NCI-H2196 (cell line): ENCODE measurements around the gene GSTT2B.
"Not testable (repeated sequence)": the region's sequence is repeated elsewhere in the genome, so short reads cannot be mapped to it uniquely, and the experiment has no call there.

Source experiments
- DNase-seq: peaks from one replicate; lab custom pipeline; 2025; ENCODE audit not compliant: unreplicated experiment; lab: John Stamatoyannopoulos, UW

Gene GSTT2B

DNA sequence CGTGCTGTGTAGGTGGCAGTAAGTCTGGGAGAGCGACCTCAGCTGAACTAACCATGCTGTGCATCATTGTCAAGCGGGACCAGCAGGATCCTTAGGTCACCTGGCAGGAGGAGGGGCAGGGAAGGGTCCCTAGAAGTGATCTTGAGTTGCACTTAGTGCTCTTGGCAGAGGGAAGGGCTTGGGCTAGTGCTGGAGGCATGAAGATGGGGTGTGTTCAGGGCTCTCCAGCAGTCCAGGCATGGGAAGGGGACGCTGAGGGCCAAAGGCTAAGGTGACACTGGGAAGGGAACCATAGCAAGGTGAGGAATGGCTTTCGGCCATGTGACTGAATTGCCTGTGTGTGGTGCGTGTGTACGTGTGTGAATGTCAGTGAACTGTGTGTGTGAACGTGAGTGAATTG is 25.1 kb upstream of the GSTT2B start:
- not testable (repeated sequence) for DNase-seq

- DNase-seq, result no peak
Measured at GRCh38 chr22:23984430-23984829, 23.4 kb upstream of the GSTT2B start.

DNA sequence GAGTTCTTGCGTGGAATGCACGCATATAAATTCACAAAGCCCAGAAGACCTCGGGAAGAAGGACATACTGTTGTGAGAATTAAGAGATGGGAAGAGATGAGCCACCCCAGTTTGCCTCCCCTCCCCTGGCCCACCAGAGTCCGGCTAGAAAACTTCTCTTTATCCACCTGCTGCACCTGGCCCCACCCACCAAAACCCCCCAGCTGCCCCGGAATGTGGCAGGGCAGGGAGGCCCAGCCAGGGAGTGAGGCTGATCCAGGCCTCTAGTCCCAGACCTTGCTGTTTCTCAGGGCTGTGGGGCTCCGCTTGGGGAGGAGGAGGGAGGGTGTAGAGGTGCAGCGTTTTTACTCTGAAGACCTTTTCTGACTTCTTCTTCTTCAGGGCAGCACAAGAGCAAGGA is 19.6 kb upstream of the GSTT2B start:
- not testable (repeated sequence) for DNase-seq

GRCh38 chr22:23979557-23980240 is 18.7 kb upstream of the GSTT2B start, which contains the start of gene GSTT2:
Gene GSTT2, plus strand, starts transcription at chr22:23980134.
- DNase-seq, result not testable (repeated sequence)

GRCh38 chr22:23977304-23977703 is 16.3 kb upstream of the GSTT2B start:
- not testable (repeated sequence) for DNase-seq

GRCh38 chr22:23974836-23975352 is 13.9 kb upstream of the GSTT2B start:
- not testable (repeated sequence) for DNase-seq

GRCh38 chr22:23974345-23974744 is 13.3 kb upstream of the GSTT2B start, which contains the start of gene DDT:
Gene DDT, minus strand, starts transcription at chr22:23974441. Its CDS starts 27 bp downstream, at chr22:23974414.
- DNase-seq, result not testable (repeated sequence)

DNA sequence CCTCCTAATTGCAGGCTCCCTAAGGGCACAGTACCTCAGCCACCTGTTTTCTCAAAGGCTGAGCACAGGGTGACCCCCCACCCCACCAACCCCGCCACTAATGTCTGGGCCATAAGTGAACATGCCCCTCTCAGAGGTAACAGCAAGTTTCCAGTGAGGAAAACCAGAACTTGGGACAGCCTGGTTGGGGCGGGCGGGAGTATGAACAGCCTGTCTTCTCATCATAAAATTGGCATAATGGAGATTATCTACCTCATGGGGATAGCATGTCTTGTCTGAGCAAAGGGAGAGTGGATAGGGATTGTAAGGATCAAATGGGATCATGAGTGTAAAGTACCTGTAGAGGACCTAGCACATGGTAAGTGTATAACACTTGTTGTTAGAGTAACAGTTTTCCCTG is 10.9 kb upstream of the GSTT2B start:
- DNase-seq, result not testable (repeated sequence)

- no peak for DNase-seq
Measured at GRCh38 chr22:23970816-23971486, 10.0 kb upstream of the GSTT2B start.

DNA sequence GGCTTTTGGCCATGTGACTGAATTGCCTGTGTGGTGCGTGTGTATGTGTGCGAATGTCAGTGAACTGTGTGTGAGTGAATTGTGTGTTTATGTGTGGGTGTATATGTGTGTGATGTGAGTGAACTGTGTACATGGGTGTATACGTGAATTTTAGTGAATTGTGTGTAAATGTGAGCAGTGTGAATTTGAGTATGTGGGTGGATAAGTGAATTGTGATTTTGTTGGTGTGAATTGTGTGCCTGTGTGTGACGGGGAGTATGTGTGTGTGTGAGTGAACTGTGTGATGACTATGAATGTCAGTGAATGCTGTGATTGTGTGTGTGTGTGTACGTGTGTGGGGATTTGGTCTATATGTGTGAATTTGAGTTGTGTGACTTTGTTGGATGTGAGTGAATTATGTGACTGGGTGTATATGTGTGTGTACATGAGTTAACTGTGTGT is 9.2 kb upstream of the GSTT2B start:
- DNase-seq, result no peak

DNA sequence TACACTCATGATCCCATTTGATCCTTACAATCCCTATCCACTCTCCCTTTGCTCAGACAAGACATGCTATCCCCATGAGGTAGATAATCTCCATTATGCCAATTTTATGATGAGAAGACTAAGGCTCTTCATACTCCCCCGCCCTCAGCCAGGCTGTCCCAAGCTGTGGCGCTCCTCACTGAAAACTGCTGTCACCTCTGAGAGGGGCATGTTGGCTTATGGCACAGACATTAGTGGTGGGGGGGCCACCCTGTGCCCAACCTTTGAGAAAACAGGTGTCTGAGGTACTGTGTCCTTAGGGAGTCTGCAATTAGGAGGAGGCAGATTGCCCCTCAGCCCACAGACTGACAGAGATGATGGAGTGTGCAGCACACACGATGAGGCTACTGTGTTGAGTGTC is 8.1 kb upstream of the GSTT2B start:
- DNase-seq, result no peak

GRCh38 chr22:23966568-23966967 is 5.6 kb upstream of the GSTT2B start, which contains the start of gene DDTL:
Gene DDTL, plus strand, starts transcription at chr22:23966888. Its CDS starts 27 bp downstream, at chr22:23966915.
- DNase-seq, result not testable (repeated sequence)

DNA sequence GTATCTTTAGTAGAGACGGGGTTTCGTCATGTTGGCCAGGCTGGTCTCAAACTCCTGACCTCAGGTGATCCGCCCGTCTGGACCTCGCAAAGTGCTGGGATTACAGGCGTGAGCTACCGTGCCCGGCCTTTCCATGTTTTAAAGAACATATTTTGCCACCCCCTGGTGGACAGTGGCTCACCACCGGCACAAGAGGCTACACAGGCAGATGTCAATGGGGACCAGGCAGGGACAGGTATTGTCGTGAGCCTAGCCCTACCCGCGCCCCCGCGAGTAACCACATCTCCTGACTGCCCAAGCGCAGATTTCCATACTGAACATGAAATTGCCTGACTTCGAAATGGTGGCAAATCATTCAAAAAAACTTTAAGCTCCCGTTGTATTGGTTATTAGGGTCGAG is 5.1 kb upstream of the GSTT2B start:
- not testable (repeated sequence) for DNase-seq

- DNase-seq, result peak; percentile 45
Measured at GRCh38 chr22:23956301-23956900, 4.6 kb downstream of the GSTT2B start.

DNA sequence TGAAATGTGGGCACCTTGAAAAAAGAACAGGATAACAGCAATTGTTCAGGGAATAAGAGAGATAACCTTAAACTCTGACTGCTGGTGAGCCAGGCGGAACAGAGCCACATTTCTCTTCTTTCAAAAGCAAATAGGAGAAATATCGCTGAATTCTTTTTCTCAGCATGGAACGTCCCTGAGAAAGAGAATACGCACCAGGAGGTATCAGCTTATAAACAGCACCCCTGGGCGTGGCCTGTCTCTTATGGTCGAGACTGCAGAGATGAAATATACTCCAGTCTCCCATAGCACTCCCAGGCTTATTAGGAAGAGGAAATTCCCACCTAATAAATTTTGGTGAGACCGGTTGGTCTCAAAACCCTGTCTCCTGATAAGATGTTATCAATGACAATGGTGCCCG is 5.1 kb downstream of the GSTT2B start:
- DNase-seq, result not testable (repeated sequence)

DNA sequence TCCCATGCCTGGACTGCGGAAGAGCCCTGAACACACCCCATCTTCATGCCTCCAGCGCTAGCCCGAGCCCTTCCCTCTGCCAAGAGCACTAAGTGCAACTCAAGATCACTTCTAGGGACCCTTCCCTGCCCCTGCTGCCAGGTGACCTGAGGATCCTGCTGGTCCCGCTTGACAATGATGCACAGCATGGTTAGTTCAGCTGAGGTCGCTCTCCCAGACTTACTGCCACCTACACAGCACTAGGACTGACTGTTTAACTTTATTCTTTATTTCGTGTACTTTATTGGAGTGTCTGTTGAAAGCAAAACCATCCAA is 6.0 kb downstream of the GSTT2B start:
- not testable (repeated sequence) for DNase-seq

- DNase-seq, result not testable (repeated sequence)
Measured at GRCh38 chr22:23954193-23954990, 6.6 kb downstream of the GSTT2B start.

DNA sequence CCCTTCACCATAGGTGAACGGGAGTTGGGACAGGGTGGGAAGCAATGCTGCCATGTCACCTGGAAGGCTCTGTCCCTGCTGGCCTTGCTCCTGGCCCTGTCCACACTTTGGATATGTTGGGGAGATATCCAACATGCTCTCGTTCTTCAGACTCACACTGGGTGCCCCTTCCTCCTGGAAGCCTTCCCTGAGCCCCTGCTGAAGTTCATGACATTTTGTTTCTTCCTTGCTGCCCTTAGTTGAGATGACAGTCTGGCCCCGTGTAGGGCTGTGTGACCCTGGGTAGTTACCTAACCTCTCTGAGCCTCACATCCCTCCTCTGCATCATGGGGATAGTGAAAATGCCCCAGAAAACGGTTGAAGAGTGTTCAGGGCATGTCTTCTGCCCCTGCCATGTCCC is 7.5 kb downstream of the GSTT2B start:
- not testable (repeated sequence) for DNase-seq

DNA sequence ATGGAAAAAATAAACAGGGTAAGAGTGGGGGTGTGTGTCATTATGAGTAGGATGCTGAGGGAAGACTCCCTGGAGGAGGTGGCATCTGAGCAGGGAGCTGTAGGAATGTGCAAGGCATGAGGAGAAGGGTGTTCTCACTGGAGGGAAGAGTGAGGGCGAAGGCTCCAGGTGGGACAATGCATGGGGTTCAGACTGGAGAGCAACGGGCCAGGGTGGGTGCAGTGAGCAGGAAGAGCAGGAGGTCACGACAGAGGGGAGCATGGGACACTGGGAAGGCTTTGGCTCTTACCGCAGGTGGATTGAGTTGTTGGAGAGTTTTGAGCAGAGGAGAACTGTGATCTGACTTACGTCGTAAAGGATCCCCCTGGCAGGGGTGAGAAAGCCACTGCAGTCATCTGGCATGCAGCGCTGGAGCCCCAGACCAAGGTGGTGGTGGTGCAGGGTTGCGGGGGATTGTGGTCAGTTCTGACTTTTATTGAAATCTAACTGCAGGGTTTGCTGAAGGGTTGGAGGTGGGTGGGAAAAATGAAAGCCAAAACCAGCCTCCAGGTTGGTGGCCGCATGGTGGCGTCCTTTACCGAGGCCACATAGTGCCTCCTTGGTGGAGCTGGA is 8.1 kb downstream of the GSTT2B start:
- DNase-seq, result not testable (repeated sequence)

DNA sequence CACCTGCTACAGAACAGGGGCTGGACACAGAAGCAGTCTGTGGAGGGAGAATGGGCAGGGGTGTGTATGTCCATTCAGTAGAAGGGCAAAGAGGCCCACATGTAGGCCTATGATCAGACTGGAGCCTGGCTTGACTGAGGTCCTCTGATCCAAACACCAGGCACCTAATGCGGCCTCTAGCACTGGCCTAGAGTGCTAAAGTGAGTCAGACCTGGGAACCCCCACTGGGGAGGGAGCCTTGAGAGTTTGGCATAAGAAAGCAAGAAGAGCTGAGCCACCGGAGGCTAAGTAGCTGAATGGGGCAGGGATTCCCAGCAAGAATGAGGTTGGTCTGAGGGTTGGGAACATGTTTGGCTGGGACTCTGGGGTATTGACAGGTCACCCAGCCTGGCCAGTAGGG is 9.6 kb downstream of the GSTT2B start:
- DNase-seq, result not testable (repeated sequence)
